NB4 (cell line): ENCODE results near the gene KLC4.

Experiments used
- DNase-seq: peaks from one replicate; pipeline ENCODE4 v3.0.0; 2010; ENCODE audit warnings: low read depth
- H3K4me3 ChIP-seq: one replicate; pipeline ENCODE4 v1.5.1; 2011; ENCODE audit warnings: mild to moderate bottlenecking, low read depth, low read length, moderate library complexity
- CTCF ChIP-seq: IDR thresholded peaks from one replicate; pipeline ENCODE4 v1.5.1; 2012; ENCODE audit warnings: low read depth, low read length
- MAX ChIP-seq: IDR thresholded peaks from 2 replicates; pipeline ENCODE4 v1.6.1; 2011; ENCODE audit warnings: low read depth, low read length
- MYC ChIP-seq: IDR thresholded peaks from 2 replicates; pipeline ENCODE4 v1.6.1; 2011; ENCODE audit warnings: low read depth, low read length
- POLR2A ChIP-seq: IDR thresholded peaks from 2 replicates; pipeline ENCODE4 v1.6.1; 2011; ENCODE audit warnings: mild to moderate bottlenecking; ENCODE audit not compliant: insufficient read length; ENCODE audit errors: extremely low read depth

The KLC4 gene

GRCh38 chr6:43070028-43070632 lies 10.7 kb downstream of the KLC4 start:
- DNase-seq, result peak; percentile 77
- TF ChIP-seq CTCF (peak; percentile 60), POLR2A (no peak)
- H3K4me3 ChIP-seq, result no peak overlapping the region

GRCh38 chr6:43074847-43075669 lies 15.6 kb downstream of the KLC4 start:
- DNase-seq, result no peak
- TF ChIP-seq CTCF (no peak), MAX (peak; percentile 42; the same call in 1 of the 2 replicates), MYC (0 out of 2 replicates have a peak, but pooled peaks have one; percentile 19)
- H3K4me3 ChIP-seq, result no peak overlapping the region

GRCh38 chr6:43075670-43076463 lies 16.4 kb downstream of the KLC4 start, which contains the start of gene PTK7:
Gene PTK7, plus strand, starts transcription at chr6:43076314. Its CDS starts 175 bp downstream, at chr6:43076489.
- peak; percentile 67 for DNase-seq
- H3K4me3 ChIP-seq, result peak within 1 kb of the TSS; percentile 53
- TF ChIP-seq MYC (no peak), CTCF (no peak), POLR2A (no peak), MAX (no peak)

GRCh38 chr6:43076464-43077332 lies 17.3 kb downstream of the KLC4 start:
- peak; percentile 42 for DNase-seq
- peak overlapping the region; percentile 53 for H3K4me3 ChIP-seq
- TF ChIP-seq MAX (no peak), POLR2A (no peak), CTCF (no peak), MYC (no peak)

- DNase-seq, result no peak
- H3K4me3 ChIP-seq, result no peak overlapping the region
- TF ChIP-seq MAX (no peak), MYC (no peak), POLR2A (no peak), CTCF (no peak)
These were observed 17.9 kb downstream of the KLC4 start for GRCh38 chr6:43077333-43077809.
